GM18858 (cell line): ENCODE measurements around the gene CHI3L1.

ENCODE experiments used
- ATAC-seq: cut with Tn5 transposase; IDR thresholded peaks from one replicate; pipeline ENCODE4 v1.9.1; 2021; ENCODE audit not compliant: unreplicated experiment

Gene CHI3L1

DNA sequence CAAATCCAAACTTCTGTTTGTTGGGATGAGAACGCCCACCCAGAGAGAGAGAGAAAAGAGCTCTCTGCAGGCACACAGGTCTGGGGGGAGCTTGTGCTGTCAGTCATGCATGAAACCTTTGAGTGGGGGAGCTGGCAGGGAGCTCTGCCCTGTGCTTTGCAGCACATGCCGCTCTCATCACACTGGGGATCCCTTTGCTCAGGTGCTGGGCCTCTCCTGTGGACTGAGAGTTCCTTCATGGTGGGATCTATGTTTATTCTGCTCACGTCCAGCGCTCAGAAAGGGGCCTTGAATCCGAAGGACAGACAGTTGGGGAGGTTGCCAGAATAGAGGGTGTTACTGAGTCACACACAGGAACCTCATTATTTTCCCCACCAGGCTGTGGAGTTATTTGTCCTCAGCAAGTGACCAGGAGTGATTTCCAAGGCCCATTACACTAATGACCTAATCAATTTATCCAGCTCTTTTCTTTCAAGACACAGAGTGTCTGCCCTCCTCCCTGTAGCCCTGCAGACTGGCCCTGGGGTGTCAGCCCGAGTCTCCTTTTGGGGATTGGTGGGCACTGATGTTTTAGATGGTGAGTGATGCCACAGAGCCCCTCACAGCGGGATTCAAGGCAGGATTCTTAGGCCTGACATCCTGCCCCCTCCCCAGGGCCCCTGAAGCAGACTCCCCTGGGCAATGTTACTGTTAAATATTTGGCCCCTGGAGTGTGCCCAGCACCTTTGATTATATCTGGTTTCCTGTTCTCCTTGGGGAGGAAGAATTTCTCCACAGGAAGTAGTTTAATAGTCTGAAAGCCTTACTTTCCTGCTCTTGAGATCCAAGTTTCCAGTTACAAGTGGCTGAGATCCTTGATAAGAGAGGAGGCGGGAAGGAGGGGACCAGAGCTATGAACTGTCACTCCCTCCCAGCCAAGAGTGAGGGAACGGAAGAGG, 33.2 kb downstream of the CHI3L1 start:
- no peak for ATAC-seq

DNA sequence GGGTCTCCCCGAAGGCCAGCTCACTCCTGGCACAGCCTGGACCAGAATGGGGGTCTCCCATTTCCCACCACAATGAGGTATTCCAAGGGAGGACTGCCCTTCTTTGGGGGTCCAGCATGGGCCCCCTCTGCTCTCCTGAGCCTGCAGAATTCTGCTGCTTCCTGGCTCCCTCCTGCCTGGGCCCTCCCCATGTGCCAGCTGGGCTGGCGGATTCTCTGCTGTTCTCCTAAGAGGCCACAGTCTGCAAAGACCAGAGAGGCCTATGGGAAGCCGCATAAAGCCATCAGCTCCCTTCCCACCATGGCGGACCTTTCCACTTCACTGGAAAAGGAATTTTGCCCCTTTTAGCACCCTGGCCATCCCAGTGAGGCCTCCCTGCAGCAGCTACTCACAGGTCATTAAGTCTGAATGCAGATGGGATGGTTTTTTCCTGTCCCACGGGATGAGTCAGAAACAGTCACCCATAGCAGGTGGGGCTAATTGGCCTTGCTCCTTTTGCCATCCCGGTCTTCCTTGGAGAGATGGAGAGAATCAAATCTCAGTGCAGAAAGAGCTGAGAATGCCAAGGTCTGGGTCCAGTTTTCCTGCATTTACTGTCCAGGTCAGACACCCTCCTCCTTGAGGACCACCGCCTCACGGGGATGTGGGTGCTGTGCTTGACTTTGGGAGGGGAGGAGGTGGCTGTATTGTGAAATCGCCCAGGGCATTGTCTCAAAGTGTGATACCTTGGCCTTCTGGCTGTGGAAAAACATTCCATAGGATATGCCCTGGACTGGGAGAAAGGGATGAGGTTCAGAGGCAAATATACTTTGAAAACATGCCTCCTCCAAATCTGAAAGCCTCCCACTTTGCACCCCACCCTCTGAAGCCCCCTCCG, 34.1 kb downstream of the CHI3L1 start:
- ATAC-seq, result no peak

DNA sequence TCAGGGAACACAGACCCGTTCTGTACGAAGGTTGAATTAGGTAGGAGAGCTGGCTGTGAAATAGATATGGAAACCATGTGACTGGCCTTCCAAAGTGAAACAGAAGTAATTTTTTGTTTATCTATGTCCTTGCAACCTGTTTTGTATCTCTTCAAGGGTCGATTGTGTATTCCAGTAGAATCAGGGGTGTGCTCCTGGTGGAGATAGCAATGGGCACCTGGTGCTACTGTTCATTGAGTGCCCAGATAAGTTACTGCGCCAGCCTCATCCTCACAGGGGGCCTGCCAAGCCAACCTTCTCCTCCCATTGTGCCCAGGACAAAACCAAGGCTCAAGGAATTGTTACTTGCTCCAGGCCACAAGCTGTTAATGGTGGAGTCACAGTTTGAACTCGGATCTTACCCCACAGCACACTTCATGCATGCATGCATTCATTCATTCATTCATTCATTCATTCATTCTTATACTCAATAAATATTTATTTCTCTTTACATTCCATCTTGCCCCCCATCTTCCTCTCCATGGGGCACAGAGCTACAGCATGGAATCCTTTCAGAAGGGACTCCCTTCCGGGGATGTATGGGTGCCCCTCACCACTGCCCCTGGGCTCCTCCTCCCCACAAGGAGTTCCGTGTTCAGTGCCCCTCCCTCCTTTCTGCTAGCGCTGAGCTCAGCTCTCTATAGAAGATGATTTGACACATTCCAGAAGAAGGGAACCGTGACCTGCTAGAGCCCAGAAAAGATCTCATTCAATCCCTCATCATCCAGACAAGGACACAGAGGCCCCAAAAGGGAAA, 34.9 kb downstream of the CHI3L1 start:
- no peak for ATAC-seq

DNA sequence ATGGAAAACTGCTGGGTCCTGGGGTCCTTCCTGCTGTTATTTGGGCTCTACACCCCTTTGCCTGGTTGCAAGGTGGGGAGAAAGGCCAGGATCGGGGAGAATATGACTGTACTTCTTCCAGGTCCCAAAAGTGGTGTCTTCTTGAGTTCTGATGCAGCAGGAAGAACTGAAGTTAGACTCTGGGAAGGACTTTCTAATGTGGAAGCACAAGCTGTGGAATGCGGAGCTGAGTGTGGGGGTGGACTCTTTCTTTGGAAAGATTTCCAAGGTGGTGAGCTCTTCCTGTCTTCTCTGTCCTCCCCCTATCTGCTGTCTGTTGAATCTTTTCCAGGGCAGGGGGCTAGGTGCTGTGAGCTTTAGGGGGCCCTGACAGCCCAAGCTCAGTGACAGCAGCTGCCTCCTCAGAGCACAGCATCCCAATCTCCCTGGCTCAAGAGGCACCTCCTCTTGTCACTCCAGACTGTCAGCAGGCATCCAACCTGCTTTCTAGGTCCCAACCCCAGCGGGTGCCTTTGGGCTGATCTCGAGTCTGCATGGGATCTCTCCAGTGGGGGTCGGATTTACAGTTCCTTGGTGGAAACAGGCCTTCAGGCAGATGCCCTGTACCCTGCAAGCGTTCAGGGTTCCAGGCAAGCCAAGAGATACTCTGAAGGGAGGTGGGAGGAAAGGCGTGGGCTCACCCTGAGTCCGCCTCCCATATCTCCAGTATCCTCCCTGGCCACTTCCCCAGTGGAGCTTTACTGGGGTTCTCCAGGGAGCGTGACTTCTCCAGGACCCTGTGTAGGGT, 35.8 kb downstream of the CHI3L1 start:
- ATAC-seq, result no peak

DNA sequence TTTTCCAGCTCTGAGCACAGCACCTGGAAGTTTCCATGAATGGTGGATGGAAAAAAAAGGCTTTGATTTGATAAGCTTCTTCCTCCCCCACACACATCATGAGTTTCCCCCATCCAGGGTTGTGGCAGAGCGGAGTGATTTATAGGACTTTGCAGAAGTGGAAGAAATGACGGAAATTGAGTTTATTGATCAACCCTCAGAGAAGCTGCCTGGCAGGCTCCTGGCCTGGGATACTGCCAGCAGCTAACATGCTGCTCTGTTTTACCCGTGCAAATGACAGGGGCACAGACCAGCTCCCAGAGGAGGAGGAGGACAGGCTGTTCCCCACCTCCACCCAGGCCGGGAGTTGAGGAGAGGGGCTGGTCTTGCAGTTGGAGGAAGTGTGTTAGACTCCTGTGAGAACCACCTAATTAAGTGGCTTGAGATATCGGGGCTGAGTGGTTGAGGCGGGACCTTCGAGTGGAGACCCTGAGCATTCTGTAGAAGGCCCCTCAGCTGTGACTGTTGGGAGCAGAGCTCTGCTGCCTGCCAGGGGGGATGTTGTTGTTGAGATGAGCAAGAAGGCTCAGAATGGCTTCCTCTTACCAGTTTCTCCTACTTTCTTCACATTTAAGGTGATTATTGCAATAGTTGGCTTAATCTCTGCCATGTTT, 37.2 kb downstream of the CHI3L1 start:
- ATAC-seq, result no peak

DNA sequence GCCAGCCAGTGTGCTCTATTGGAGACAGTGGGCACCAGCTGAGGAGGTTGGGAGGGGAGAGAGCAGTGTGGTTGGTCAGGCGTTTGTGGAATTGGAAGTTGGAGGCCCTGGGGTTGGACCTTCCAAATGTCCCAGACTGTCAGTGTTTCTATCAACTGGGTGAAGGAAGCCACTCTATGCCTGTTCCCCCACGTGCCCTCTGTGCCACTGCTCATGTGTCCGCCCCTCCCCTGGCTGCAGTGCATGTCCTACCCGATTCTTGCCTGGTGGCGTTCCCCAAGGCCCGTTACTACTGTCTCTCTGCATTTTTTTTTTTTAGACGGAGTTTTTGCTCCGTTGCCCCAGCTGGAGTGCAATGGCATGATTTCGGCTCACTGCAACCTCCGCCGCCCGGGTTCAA, 37.9 kb downstream of the CHI3L1 start:
- ATAC-seq, result no peak

DNA sequence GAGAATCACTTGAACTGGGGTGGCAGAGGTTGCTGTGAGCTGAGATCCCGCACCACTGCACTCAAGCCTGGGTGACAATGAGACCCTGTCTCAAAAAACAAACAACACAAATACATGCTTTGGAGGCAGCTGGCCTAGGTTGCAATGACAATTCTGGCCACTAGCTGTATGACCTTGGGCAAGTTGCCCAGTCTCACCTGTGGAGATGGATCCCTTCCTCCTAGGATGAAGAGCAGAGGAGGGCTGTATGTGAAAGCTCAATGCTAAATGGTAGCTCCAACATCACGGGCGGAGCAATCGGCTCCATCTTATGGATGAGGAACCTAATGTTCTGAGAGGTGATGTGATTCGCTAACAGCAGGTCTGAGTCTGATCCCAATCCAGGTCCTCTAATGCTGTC, 38.4 kb downstream of the CHI3L1 start:
- ATAC-seq, result no peak

DNA sequence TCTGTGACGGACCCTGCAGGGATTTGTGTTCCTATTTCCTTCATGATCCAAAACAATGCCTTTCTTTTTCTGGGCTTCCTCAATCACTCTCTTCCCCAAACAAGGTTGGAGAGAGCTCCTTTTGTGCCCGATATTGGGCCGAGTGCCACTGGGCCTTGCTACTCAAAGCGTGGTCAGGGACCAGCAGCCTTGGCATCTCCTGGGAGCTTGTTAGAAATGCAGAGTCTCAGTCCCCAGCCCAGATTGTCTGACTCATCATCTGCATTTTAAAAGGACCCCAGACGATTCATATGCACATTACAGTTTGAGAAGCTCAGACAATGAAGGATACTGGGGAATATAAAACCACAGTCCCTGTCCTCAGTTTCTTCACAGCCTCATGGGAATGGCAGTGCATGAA, 39.1 kb downstream of the CHI3L1 start:
- ATAC-seq, result no peak

DNA sequence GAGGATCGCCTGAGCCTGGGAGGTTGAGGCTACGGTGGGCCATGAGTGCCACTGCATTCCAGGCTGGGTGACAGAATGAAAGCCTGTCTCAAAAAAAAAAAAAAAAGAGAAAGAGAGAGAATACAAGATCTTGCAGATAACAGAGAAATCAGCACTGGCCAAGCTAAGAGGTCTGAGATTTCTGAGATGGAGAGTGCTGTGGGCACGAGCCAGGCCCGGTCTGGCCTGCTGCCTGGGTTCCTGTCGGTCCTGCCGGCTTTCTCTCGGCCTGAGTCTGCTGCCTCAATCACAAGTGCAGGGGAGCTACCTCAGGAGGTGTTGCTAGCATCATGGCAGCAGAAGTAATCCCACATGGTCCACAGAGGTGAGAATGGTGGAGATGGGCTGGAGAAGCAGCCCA, 40.0 kb downstream of the CHI3L1 start:
- ATAC-seq, result no peak

DNA sequence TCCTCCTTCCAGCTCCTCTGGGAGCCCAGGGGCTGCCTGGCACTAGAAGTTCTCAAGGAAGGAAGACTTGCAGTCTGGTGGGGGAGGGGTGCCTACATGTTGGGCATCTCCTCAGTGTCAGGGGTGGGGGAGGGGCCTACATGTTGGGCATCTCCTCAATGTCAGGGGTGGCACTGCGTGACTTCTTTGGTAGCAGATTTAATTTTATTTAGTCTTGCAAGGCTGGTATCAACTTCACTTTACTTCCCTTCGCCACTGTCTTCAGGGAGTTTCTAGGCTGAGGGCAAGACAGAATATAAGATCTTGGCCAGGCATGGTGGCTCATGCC, 40.5 kb downstream of the CHI3L1 start:
- no peak for ATAC-seq

DNA sequence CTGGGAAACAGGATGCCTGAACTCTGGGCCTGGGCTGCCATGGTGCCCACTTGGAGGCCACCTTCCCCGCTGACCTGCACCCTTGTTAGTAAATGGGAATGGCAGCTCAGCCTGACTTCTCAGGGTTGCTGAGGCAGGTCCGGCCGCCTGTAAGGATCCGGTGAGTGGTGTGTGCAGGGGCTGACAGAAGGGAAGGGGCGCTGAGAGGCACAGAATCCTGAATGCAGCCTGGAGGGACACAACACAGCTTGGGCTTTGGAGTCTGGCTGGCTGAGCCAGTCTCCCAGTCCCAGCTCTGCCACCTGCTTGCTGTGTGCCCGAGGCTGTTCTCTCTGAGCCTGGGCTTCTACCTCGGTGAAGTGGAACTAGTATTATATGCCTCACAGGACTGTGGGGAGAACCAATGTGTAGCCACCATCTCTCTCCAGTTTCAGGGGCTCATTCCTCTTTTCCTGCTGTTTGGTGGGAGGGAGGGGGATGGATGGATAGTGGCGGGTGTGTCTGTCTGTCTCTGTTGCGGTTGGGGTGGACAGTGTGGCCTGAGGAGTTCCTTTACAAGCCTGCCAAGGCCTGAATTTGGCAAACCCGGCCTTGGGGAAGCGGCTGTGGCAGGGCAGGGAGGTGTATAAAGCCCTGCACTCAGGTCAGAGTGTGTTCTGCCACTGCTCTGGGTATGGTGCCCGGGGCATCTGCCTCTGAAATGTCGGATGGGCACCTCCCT, 41.0 kb downstream of the CHI3L1 start:
- no peak for ATAC-seq

DNA sequence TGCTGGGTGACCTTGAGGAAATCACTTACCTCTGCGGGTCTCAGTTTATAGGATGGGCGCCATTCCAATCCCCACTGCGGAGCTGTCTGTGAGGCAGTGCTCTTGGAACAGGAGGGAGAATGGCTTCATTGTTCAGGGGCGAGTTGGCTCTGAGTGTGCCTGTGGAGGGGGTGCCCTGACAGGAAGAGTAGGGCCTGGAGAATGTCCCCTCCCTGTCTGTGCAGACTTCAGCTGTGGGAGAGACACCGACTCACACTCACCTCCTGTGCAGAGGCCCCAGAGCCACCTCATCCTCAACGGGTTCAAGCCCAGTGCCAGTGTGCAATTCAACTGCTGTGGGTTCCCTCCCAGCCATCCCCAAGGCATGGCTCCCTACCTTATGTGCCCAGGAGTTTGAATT, 41.8 kb downstream of the CHI3L1 start:
- ATAC-seq, result no peak

DNA sequence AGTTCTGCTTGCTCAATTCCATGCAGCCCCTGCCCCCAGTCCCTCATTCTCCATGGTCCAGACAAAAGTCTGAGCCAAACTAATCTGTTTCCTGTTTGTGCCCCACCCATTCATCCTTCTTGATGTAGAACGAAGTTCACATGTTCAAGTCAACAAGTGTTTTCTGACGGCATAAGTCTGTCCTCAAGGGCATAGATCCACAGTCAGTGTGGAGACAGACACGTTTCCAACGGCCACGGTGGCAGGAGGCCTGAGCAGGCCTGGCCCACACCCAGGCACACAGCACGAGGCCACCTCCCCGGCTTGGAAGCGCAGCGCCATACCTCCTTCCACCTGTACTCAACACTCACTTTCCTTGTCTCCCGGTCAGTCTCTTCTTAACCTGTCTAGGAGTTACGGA, 42.9 kb downstream of the CHI3L1 start:
- ATAC-seq, result no peak

DNA sequence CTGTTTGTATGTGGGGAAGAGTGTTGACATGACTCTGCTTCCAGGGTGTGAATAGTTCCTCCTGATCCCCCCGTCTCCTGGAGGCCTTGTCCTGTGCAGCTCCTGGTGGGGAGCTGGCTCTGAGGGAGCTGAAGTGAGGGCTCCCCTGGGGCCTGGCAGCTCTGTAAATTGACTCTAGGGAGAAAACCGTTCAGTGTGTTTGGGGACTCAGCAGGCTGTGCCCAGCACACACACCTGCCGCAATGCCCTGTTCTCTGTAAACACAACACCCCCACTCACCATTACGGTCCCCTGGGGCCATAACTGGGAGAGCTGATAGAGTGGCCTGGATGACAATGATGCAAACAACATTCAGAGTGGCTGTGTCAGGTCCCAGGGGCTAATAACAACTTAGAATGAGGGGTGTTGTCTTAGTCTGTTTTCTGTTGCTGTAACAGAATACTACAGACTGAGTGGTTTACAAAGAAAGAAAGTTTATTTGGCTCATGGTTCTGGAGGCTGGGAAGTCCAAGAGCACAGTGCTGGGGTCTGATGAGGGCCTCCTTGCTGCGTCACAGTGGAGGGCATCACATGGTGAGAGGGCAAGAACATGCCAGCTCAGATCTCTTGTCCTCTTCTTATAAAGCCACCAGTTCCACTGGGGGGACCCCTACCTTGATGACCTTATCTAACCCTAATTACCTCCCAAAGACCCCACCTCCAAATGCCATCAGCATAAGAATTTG, 43.7 kb downstream of the CHI3L1 start:
- no peak for ATAC-seq

DNA sequence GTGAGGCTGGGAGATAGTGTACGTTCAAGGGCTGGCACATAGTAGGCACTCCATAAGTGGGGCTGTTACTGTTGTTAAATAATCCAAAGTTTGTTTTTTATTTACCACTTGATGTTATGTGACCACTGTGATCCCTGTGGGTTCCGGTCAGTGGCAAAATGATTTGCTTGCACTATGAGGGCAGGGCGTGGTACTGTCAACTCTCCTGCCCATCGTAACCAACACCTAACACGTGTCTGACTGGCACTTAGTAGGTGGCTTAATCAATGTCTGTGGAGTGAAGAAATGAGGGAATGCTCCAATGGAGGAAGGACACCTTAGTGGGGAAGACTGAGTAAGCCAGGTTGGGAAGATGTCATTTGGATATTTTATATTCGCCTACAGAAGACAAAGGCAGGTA, 44.4 kb downstream of the CHI3L1 start:
- ATAC-seq, result no peak

DNA sequence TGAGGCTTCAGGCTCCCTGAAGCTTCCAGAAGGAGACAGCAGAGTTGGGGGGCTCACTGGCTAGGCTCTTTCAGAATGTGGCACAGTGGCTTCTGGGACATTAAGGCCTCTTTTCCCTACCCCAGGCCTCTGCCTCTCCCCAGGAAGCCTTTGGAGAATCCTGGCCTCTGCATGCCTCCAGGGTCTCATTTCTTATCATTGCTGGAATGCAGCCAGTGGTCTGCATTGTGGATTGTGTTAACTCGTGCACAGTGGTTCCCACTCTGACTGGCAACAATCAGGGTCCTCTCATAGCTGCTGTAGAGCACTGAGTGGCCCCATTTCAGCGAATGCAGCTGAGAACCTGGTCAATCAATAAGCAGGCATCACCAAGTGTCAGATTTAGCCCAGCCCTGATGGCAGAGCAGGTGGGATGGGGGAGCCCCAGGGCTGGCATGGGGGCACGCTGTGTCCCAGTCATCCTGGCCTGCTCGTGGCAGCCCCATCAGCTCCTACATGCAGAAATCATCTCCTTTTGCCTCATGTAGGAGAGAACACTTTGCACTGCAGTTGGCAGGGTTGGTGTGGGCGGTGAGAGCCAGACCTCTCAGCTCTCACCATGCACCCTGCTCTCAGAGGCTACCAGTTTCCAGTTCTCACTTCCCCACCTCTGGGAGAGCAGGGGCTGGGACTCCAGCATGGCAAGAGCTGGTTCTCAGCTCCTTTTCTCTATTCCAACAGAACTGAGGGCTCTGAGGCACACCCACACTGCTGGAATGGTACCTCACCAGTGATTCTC, 45.6 kb downstream of the CHI3L1 start:
- ATAC-seq, result no peak

DNA sequence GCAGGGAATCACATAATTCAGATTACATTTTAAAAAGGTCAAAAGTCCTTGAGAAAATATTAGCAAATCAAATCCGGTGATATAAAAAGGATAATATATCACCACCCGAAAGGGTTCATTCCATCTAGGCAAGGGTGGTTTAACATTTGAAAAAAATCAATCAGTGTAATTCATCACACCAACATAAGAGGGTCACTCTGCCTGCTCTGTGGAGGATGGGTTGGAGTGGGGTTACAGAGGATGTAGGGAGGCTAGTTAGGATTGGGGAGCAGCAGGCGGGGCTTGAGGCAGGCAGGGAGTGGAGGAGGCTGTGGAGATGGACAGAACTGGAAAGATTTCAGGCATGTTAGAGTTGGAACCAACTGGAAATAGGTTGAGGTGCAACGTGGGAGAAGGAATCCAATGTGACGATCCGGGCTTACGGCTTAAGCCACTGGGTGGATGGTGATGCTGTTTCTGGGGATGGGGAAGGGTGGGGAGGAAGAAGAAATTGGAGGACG, 46.5 kb downstream of the CHI3L1 start:
- no peak for ATAC-seq

DNA sequence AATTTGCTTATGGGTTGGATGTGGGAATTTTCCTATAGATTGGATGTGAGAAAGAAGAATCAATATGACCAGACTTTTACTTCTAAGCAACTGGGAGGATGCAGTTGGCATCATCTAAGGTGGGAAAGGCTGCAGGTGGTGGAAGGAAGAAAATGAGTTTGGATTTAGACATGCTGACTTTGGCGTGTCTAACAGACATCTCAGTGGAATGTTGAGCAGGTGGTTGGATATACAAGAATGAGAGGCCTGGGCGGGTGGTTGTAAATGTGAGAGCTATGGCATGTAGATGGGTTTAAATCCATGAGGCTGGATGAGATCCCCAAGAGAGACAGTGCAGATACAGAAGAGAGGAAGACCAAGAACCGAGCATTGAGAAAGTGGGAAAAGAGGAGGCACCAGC, 48.4 kb downstream of the CHI3L1 start:
- no peak for ATAC-seq
